Ovary (tissue), 9 donors: ENCODE results near the gene RAB40C. TPM values are rescaled to one million over a fixed set of nuclear protein-coding genes. Genes with fewer than 3 reads are reported as not detected.

ENCODE experiments used
- DNase-seq, 5 donors: peaks; one replicate each; pipeline ENCODE4 v3.0.0-alpha.2; 2019 to 2020
- H3K27ac ChIP-seq, 2 donors: fragments of 200-600 bp; one replicate each; pipeline versions ENCODE4 v1.5.1 to v1.8.0; 2019 to 2022
- H3K27me3 ChIP-seq: fragments of 200-600 bp; one replicate; pipeline ENCODE4 v1.8.0; 2022
- H3K36me3 ChIP-seq: fragments of 200-600 bp; sonication (generic); one replicate; pipeline ENCODE4 v1.5.1; 2019
- H3K4me1 ChIP-seq: one replicate; pipeline ENCODE4 v1.8.1; 2013; ENCODE audit warnings: mild to moderate bottlenecking, moderate library complexity; ENCODE audit not compliant: insufficient read depth
- H3K4me3 ChIP-seq: fragments of 200-600 bp; sonication (generic); one replicate; pipeline ENCODE4 v1.5.1; 2017
- H3K9me3 ChIP-seq, 2 donors: fragments of 200-600 bp in 1 of 2; sonication (generic) in 1 of 2; one replicate each; pipeline versions ENCODE4 v1.5.1 to v1.8.1; 2013 to 2019; ENCODE audit warnings: mild to moderate bottlenecking in 1 of 2, moderate library complexity in 1 of 2
- EP300 ChIP-seq: sonication (generic); formaldehyde crosslinking; IDR thresholded peaks from one replicate; pipeline ENCODE4 v1.6.1; 2017; ENCODE audit warnings: antibody characterized with exemption
- POLR2A ChIP-seq: fragments of 450-650 bp; IDR thresholded peaks from one replicate; pipeline ENCODE4 v1.6.1; 2017; ENCODE audit warnings: antibody characterized with exemption, mild to moderate bottlenecking, moderate library complexity
- WGBS, 3 donors: extraction: QIAGEN DNeasy Blood & Tissue Kit in 1 of 3; methylation state at CpG; one replicate each; pipeline versions ENCODE4 v1.1.5 to v1.1.7; 2013 to 2017; 5-methylcytosine and 5-hydroxymethylcytosine counted together
- intact Hi-C, 4 donors: fragments of 100-400 bp; cut with DNase I; formaldehyde crosslinking; loops; one replicate each; pipeline versions ENCODE4 v1.11.0 to v1.15.1; 2022 to 2023
- polyA plus RNA-seq, 2 donors: library from polyadenylated mRNA; stranded (reverse); fragments of 200-250 nt in 1 of 2; fragments of 350-450 nt in 1 of 2; fragmentation: Illumina TruSeq in 1 of 2; extraction: RNeasy Lipid Tissue Mini Kit (QIAGEN cat#74804) in 1 of 2; gene quantifications; one replicate each; pipeline ENCODE4 v1.2.3, GENCODE V29; 2013 to 2014
- total RNA-seq, 7 donors: library from RNA; depleted of rRNA in 2 of 7; stranded (reverse); fragments of >200 nt in 2 of 7; fragmentation: NEBNext Ultra II Directional in 3 of 7; extraction: Animal tissue kit (Norgen Biotek cat#: 25700) in 3 of 7; gene quantifications; one replicate each; pipeline versions ENCODE4 v1.1.0 to v1.2.4, GENCODE V29; 2016 to 2023
- TF ChIP-seq, protein P1 (sequence below), 3 donors: fragments of 450-650 bp in 2 of 3; fragments of 200-600 bp in 1 of 3; IDR thresholded peaks; one replicate each; pipeline versions ENCODE4 v1.5.1 to v1.8.0; 2016 to 2022; ENCODE audit warnings: antibody characterized with exemption in 3 of 3, mild to moderate bottlenecking in 1 of 3
- donor health status: DM: no; HTN: no; CAD: no; lungs with moderate emphysema.
- donor health status: DM: no; HTN: no; CAD: no.
- donor health status: Bipolar disorder and iron deficiency.
- donor health status: DM: yes; HTN: yes; CAD: no.
- donor health status: DM: no; HTN: no; CAD: no.
- donor health status: DM: yes; HTN: yes; CAD: no.

The RAB40C gene
- total and polyA plus RNA-seq, 9 donors = 1.9 to 24.1 (median 21.0) TPM

DNA sequence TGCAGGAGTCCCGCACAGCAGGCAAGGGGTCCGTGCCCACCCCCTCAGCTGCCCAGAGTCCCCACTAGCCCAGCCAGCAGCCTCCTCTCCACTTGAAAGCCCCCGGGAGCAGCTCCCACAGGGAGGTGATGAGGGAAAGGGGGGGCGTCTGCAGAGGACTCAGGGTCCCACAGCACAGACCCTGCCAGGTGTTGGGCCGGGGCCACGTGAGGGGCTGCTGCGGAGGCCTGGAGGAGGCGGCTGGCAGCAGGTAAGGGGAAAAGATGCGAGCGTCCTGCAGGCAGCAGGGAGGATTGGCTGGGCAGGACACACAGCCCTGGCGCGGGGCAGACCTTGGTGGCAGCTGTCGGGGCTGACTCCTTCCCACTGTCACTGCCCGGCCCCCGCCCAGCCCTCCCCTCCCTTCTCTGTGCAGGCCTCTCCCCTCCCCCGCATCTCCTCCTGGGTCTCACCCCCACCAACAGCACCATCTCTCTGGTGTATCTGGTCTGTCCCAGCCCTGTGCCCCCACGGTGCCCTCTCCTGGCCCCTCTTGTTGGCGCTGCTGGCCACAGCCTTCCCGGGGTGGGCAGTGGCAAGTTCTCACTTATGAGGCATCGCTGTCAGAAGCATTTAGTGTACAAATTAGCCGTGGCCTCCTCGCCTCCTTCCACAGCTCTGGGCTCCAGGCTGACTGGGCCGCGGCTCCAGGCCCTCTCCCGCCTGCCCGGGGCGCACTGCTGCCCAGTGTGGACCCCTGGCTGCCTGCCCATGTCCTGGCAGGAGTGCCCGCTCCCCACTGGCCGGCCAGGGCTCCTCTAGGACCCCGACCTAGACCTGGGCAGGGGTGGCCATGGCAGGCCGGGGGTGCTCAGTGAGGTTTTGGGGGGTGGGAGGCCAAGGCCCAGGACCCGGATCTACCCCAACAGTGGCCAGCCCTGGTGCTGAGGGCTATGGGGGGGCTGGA is 34.1 kb upstream of the RAB40C start:
- 71 to 82% (median 79%) methylated on average over 30 to 32 of the region's 32 CpGs for WGBS, 3 donors
- no peaks in the 10 kb centered on the region for H3K4me1 ChIP-seq
- no peaks in the 10 kb centered on the region for H3K9me3 ChIP-seq
- H3K27ac ChIP-seq = no peak overlapping the region
- H3K27me3 ChIP-seq = peaks cover under 1% of the 10 kb centered on the region
- TF ChIP-seq POLR2A = no peak
- TF ChIP-seq EP300 = no peak
- TF ChIP-seq, protein P1, sequence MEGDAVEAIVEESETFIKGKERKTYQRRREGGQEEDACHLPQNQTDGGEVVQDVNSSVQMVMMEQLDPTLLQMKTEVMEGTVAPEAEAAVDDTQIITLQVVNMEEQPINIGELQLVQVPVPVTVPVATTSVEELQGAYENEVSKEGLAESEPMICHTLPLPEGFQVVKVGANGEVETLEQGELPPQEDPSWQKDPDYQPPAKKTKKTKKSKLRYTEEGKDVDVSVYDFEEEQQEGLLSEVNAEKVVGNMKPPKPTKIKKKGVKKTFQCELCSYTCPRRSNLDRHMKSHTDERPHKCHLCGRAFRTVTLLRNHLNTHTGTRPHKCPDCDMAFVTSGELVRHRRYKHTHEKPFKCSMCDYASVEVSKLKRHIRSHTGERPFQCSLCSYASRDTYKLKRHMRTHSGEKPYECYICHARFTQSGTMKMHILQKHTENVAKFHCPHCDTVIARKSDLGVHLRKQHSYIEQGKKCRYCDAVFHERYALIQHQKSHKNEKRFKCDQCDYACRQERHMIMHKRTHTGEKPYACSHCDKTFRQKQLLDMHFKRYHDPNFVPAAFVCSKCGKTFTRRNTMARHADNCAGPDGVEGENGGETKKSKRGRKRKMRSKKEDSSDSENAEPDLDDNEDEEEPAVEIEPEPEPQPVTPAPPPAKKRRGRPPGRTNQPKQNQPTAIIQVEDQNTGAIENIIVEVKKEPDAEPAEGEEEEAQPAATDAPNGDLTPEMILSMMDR (IDR thresholded peaks at IDR 0.05) = no peak
- no peak for DNase-seq
- H3K4me3 ChIP-seq = no peak overlapping the region
- H3K36me3 ChIP-seq = no peaks in the 10 kb centered on the region
- intact Hi-C loops = no loop called here

DNA sequence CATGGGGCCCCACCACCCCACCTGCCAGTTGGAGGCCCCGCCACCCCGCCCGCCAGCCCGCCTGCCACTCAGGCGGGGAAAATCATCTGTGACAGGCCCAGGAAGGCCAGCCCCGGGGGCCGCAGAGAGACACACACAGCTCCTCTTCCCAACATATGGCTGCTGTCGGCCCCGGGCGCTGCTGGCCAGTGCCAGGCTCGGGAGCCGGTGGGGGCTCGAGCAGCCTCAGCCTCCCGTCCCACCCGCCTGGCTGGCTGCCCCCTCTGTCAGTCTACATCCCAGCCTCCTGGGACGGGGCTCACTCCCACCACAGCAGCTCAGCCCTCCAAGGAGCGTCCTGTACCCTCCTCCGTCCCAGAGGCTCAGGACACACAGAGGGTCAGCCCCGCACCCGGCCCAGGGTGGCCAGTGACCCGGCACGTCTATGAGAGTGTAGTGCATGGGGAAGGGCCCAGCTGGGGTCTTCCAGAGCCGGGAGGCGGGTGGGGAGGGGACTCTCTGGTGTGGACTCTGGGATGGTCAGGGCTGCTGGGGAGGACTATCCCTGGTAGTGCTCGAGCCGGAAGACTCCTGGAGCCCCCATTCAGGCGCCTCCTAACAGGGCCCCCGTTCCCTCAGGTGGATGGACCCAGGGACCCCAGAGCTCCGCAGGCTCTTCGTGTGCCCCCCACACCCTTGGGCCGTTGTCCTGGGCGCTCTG is 33.2 kb upstream of the RAB40C start:
- no peak overlapping the region for H3K4me3 ChIP-seq
- 86 to 89% (median 88%) methylated on average over 23 to 32 of the region's 32 CpGs for WGBS, 3 donors
- H3K9me3 ChIP-seq = no peaks in the 10 kb centered on the region
- DNase-seq = no peak
- H3K27me3 ChIP-seq = peaks cover 3% of the 10 kb centered on the region
- intact Hi-C loops = no loop called here
- no peaks in the 10 kb centered on the region for H3K4me1 ChIP-seq
- TF ChIP-seq EP300 (no peak), POLR2A (no peak)
- TF ChIP-seq, protein P1 (IDR thresholded peaks at IDR 0.05) = no peak
- H3K27ac ChIP-seq = no peak overlapping the region
- H3K36me3 ChIP-seq = no peaks in the 10 kb centered on the region

DNA sequence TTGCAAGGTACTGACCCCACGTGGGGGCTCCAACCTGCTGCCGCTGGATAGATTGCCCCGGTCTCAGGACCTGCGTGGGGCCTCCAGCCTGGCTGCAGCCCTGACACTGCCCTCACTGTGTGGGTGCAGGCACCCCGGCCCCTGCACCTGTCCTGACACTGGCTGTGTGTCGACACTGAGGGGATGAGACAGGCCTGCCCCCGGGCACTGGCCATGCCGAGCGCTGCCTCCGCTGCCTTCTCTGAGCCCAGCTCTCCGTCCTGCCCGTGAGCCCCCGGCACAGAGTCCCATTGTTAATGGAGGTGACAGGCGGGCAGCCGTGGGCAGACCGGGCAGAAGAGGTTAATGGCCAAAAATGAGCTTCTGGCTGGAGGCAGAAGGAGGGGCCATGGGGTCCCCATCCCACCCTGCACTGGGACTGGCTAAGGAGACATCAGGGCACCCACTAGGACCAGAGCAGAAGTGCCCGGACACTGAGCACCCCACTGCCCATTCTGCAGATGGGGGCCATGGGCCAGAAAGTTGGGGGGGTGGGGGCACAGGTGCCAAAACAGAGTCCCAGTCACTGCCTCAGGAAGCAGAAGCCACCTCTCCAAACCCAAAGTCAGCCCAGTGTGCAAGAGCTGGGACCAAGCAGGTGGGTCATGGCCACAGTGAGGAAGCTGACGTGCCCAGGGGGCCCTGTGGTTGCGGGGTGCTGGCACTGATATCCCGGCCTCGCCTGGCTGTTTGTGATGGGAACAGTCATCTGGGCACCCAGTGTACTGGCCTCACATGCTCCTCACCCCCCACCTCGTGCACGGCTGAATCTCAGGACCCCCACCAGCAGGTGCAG is 32.2 kb upstream of the RAB40C start:
- no peak for DNase-seq
- H3K27me3 ChIP-seq = peaks cover 3% of the 10 kb centered on the region
- no peak overlapping the region for H3K27ac ChIP-seq
- intact Hi-C loops = no loop called here
- H3K4me3 ChIP-seq = no peak overlapping the region
- TF ChIP-seq, protein P1 (IDR thresholded peaks at IDR 0.05) = no peak
- TF ChIP-seq POLR2A (no peak), EP300 (no peak)
- no peaks in the 10 kb centered on the region for H3K36me3 ChIP-seq
- no peaks in the 10 kb centered on the region for H3K9me3 ChIP-seq
- WGBS, 3 donors = 84 to 92% (median 87%) methylated on average over 23 of the region's 23 CpGs
- no peaks in the 10 kb centered on the region for H3K4me1 ChIP-seq
